Hindlimb muscle (tissue), 1 donor: ENCODE measurements around the gene DDA1. TPM values are rescaled to one million over a fixed set of nuclear protein-coding genes. Genes with fewer than 3 reads are reported as not detected.
"Not testable (repeated sequence)": the region's sequence is repeated elsewhere in the genome, so short reads cannot be mapped to it uniquely, and the experiment has no call there.

Experiments
- DNase-seq: peaks from one replicate; pipeline ENCODE4 v3.0.0-alpha.2; 2013
- polyA plus RNA-seq: library from polyadenylated mRNA; unstranded; fragments of 120-200 nt; gene quantifications from one replicate; pipeline ENCODE4 v1.2.1, GENCODE V29; 2013; ENCODE audit not compliant: insufficient read length

The DDA1 gene
- 37.7 TPM for polyA plus RNA-seq

GRCh38 chr19:17309198-17309964, at the start of gene DDA1:
TSS of gene DDA1 (plus strand) at chr19:17309563. CDS start at chr19:17309655, 92 bp downstream.
- DNase-seq: peak; percentile 99

DNA sequence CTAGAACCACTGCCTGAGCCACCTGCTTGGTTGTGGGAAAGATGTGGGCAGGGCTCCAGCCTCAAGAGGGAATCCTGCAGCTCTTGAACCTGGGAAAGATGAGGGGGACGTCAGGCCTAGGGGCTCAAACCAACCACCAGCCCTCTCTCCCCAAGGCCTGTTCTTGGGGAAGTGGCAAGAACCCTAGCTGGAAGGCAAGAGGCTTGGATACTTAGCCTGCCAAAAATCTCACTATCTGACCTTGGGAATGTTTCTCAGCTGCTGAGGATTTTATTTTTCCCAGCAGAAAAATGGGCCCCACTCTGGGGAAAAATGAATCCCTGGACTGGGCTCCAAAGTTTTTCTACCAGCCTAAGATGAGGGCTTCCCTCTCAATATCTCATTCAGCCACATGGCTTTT, 49.4 kb upstream of the DDA1 start:
- DNase-seq: no peak

GRCh38 chr19:17260842-17261325, 48.5 kb upstream of the DDA1 start:
- no peak for DNase-seq

DNA sequence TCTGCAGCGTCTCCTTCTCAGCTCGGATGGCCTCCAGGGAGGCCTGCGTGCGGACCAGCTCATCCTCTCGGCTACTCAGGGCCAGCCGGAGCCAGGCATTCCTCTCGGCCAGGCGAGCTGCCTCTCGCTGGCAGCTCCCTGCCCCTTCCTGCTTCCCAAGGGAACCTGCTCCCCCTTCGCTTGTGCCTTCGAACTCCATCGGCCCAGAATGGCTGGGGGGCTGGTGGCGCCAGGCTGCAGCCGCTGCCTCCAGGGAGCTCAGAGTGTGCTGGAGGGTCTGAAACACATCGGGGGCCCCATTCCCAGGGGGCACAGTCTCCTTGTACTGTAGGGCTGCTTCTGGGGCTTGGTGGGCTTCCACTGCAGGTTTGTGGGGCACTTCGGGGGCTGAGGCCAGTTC, 46.8 kb upstream of the DDA1 start:
- no peak for DNase-seq

- DNase-seq: no peak
Measured at GRCh38 chr19:17263712-17264640, 45.4 kb upstream of the DDA1 start.

DNA sequence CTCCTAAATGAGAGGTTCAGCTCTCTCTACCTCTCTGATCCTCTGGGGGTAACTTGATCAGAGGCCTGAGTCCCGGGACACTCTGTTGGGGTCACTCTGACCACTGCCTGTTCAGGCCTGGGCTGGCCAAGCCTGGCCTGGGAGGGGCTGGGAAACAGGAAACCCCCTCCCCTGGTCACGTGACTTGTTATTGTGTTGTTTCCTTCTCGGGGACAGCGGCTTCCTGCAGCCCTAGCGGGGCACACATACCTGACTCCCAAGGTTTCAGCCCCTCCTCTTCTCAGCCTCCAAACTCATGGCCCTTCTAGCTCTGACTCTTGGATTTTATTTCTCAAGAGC, 44.8 kb upstream of the DDA1 start, which contains the start of gene USHBP1:
USHBP1 (minus strand) TSS at position 105 of the 339 bp plus-strand sequence. CDS start 446 bp downstream, outside the sequence.
- no peak for DNase-seq

- DNase-seq: no peak
Measured at GRCh38 chr19:17266026-17266425, 43.3 kb upstream of the DDA1 start.

DNA sequence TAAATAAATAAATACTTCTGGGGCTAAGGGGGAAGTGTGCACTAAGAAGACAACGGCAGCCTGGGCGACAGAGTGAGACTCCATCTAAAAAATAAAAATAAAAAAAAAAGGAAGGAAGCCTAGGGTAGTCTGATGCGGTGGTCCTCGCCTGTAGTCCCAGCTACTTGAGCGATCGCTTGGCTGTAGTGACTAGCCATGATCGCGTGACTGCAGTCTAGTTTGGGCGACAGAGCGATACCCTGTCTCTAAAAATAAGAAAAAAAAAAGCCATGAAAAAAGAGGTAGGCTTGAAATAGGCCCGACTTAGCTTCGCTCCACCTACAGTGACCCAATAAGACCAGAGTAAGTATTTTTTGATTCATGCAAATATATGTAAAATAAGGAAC, 42.8 kb upstream of the DDA1 start:
- no peak for DNase-seq

- peak; percentile 98 for DNase-seq
Measured at GRCh38 chr19:17266975-17267788, 42.2 kb upstream of the DDA1 start, which contains the start of gene BABAM1. TSS of gene BABAM1 (plus strand) at chr19:17267443. CDS start at chr19:17268807, 1,364 bp downstream.

DNA sequence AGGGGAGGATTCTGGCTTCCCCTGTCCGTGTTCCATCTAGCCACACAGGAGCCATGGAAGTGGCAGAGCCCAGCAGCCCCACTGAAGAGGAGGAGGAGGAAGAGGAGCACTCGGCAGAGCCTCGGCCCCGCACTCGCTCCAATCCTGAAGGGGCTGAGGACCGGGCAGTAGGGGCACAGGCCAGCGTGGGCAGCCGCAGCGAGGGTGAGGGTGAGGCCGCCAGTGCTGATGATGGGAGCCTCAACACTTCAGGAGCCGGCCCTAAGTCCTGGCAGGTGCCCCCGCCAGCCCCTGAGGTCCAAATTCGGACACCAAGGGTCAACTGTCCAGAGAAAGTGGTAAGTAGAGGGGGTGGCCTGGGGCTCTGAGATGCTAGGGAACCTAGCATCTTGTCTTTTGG, 40.6 kb upstream of the DDA1 start:
- DNase-seq: no peak

DNA sequence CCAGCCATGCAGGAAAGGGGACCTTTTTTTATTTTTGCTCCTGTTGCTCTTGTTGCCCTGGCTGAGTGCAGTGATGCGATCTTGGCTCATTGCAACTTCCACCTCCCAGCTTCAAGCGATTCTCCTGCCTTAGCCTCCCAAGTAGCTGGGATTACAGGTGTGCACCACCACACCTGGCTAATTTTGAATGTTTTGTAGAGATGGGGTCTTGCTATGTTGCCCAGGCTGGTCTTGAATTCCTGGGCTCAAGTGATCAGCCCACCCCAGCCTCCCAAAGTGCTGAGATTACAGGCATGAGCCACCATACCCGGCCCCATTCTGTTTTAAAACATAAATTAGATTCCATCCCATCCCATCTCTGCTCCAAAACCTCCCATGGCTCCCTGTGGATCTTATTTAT, 34.5 kb upstream of the DDA1 start:
- DNase-seq: not testable (repeated sequence)

- DNase-seq: no peak
Measured at GRCh38 chr19:17275441-17276175, 33.8 kb upstream of the DDA1 start.

DNA sequence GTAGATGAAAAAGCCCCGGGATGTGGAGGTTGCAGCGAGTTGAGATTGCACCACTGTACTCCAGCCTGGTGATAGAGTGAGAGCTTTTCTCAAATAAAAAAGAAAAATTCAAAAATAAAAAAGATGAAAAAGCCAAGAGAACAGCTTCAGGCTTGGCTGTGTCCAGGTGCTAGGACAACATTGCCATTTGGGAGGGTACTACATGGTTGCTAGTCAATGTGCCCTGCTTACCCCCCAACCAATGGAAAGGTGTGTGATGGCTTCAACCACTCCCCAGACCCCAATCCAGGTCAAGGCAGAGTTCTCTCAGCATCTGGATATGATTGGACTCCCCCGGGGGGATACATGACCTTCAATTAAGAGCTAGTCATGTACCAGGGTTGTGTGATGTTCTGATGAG, 29.9 kb upstream of the DDA1 start:
- DNase-seq: no peak

- no peak for DNase-seq
Measured at GRCh38 chr19:17281391-17282304, 27.7 kb upstream of the DDA1 start, which contains the start of gene ANKLE1. TSS of gene ANKLE1 (plus strand) at chr19:17281901. CDS start at chr19:17281921, 20 bp downstream.

GRCh38 chr19:17282488-17283125, 26.8 kb upstream of the DDA1 start:
- peak; percentile 82 for DNase-seq

- no peak for DNase-seq
Measured at GRCh38 chr19:17283504-17283996, 25.8 kb upstream of the DDA1 start.

DNA sequence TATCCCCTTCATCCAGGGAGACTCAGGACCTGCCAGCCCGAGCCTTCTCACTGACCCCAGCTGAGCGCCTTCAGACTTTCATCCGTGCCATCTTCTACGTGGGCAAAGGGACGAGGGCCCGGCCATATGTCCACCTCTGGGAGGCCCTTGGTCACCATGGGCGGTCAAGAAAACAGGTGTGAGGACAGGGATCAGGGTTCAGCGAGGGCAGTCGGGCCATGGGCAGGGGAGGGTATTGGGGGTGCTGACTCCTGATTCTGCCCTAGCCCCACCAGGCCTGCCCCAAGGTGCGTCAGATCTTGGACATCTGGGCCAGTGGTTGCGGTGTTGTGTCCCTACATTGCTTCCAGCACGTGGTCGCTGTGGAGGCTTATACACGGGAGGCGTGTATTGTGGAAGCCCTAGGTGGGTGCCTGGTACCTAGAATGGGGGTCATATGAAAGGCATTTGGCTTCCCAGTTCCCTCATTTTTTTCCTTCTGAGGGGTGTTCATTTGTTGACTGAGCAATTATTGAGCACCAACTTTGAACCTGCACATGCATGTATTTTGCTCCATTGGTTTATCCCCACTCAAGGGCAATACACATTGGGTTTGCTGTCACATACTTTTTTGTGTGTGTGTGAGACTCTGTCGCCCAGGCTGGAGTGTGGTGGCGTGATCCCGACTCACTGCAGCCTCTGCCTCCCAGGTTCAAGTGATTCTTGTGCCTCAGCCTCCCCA, 23.8 kb upstream of the DDA1 start:
- no peak for DNase-seq

GRCh38 chr19:17286263-17286662, 23.1 kb upstream of the DDA1 start:
- no peak for DNase-seq

- DNase-seq: no peak
Measured at GRCh38 chr19:17286752-17287151, 22.6 kb upstream of the DDA1 start.
